Stimulated activated CD8-positive, alpha-beta memory T cell treated with anti-CD3 and anti-CD28 coated beads, Interleukin-2, amount 100 ng/mL, for 1 hour (primary cell): ENCODE data around the gene PHAF1.

ENCODE experiments used
- DNase-seq, 2 donors: peaks; one replicate each; pipeline ENCODE4 v3.0.0-alpha.2; 2020; ENCODE audit warnings: low read depth in 2 of 2

The PHAF1 gene

DNA sequence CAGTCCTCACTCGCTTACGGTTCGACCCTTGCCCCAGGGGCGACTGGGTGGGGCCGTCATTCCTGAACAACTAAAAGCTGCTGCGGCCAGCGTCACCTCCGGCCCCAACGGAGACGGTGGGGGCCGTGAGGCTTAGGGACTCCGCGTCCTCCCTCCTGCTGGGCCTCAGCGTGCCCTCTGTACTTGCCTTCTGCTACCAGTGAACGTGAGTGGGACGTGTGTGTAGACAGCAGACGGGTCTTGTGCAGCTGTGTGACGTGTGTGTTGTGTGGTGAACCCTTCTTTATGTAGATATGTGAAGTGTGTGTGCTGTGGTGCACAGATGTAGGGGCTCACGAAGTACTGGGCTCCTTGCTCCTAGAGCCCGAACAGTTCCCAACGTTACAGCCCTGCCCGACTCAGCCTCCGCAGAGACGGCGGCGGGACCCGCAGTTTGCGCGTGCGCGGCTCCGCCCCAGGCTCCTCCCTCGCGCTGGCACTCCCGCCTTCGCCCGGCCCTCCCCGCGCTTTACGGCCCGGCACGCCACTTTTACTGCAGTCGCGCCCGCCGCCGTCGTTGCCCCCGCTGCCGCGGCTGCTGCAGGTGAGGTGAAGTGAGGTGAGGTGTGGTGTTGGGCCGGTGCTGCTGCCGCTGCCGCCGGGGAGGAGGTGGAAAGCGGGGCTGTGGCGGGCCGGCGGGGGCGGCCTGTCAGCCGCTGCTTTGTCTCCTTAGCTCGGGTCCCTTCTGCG, at the start of gene PHAF1:
Gene PHAF1 (plus strand): TSS at position 535 of the 729 bp plus-strand sequence. CDS start 235 bp downstream, outside the sequence.
- DNase-seq = peak; percentile 94

DNA sequence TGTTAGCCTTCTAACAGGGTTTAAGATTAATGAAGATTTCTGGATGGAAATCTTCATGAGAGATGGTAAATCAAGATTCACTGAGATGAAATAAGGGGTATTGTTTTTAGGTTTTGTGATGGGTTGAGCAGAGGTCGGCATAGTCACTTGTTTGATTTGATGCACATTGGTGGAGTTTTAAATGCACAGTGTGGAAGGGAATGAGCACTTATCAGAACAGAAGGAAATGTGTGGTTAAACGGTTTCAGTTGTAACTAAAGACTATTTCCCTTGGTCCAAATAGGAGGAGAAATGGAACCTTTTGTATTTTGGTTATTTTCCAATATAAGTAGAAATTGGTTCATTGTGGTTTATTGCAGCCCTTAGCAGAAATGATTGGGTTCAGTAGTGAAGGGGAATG, 46.7 kb upstream of the PHAF1 start:
- DNase-seq = no peak

DNA sequence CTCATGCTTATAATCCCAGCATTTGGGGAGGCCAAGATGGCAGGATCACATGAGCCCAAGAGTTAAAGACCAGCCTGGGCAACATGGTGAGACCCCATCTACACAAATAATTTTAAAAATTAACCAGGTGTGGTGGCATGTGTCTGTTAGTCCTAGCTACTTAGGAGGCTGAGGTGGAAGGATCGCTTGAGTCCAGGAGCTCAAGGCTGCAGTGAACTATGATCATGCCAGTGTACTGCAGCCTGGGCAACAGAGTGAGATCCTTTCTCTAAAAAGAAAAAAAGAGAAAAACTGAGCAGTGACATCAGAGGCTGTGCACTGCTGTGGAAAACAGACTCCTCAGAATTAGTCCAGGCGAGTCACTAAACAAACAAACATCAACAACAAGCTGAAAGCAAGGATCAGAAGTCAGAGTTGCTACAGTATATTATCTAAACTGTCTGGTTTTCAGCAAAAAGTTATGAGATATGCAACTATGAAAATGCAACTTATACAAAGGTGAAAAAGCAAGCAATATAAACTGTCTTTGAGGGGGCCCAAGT, 41.5 kb upstream of the PHAF1 start:
- DNase-seq = no peak

DNA sequence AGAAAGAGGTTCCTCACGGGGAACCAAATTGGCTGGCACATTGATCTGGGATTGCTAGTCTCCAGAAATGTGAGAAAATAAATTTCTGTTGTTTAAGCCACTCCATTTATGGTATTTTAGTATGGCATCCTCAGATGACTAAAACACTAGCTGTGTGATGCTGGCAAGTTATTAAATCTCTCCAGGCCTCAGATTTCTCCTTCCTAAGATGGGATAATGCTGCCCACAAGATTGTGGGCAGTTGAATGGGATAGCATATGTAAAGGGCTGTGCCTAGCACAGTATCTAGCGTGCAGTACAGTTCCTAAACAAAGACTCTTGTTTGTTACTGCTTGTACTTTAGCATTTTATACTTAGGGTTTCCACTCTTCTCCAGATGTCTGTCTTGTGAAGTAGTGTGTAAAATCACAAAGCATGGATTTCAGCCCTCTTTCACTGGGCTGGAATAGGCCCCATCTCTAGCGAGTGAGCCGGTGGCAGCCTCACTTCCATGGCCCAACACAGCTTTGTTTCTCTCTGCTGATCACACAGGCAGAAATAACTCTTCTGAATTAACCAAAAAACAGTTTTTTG, 38.2 kb upstream of the PHAF1 start:
- no peak for DNase-seq

DNA sequence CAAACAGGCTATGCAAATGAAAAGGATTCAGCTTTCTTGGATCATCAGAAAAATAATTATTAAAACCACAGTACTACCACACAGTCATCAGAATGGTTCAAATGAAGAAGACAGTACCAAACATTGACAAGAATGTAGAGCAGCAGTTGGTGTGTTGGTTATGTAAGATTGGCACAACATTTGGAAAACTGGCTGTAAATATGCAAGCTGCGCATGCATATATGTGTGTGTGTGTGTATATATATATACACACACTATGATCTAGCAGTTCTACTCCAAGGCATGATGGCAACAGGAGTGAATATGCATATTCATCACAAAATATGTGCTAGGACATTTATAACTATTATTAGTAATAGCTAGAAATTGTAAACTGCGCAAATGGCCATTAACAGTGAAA, 34.4 kb upstream of the PHAF1 start:
- DNase-seq = no peak

DNA sequence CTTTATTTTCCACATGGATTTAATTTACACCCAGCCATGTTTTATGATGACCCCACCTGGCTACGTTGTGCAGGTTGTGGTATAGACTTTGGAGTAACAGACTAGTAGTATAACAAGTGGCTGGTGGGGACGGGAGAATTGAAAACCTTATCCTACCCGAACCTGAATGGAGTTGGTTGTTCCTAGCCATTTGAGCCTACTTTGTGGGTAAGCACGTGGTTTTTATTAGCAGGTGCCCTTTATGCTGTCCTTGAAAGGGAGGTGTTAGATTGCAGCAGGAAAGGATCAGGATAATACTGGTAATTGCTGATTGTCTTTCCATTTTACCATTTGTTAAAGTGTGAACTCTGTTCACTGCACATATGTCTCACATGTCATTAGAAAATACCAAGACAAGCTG, 31.9 kb upstream of the PHAF1 start:
- no peak for DNase-seq

DNA sequence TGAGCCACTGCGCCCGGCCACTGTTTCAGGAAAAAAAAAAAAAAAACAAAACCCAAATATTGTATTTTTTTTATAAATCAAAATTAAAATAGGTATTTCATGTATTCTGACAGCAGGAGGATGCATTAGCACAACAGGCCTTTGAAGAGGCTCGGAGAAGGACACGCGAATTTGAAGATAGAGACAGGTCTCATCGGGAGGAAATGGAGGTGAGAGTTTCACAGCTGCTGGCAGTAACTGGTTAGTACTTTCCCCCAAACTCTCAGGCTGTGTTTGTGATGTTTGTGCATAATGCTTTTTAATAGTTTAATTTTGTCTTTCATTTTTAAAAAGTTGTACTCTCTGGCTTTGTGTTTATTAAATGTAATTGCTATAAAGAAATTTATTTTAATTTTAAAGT, 27.6 kb upstream of the PHAF1 start:
- no peak for DNase-seq

DNA sequence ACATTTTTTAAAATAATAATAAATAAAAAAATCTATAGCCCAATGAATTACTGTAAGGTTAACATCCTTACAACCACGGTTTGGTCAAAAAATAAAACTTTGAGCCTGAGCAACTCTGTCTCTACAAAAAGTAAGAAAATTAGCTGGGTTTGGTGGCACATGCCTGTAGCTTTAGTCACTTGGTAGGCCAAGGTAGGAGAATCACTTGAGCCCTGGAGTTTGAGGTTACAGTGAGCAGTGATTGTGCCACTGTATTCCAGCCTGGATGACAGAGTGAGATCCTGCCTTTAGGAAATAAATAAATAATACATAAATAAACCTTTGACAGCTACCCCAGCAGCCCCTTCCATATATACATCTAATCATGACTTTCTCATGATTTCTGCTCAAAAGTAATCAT, 26.9 kb upstream of the PHAF1 start:
- no peak for DNase-seq

DNA sequence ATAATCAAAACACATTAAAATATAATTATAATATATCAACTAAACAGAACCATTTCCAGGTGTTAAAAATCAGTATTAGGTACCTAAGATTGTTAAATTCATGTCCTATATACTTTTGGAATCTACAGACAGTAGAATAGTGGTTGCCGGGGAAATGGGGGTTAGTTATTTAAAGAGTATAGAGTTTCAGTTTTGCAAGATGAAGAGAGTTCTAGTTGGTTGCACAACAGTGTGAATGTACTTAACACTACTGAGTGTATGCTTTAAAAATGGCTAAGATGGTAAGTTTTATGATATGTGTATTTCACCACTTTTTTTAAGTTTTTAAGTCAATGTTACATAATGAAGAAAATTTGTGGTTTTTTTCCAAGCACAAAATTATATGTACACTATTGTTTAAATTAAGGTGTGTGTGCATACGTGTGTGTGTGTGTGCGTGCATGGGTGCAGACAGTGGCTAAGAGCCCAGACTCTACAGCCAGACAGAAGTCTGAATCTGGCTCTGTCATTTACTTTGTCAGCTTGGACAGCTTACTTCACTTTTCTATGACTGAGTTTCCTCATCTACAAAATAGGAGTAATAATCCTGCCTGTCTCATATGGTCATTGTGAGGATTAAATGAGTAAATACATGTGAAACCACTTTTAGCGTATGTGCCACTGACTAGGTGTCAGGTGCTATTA, 25.3 kb upstream of the PHAF1 start:
- no peak for DNase-seq

DNA sequence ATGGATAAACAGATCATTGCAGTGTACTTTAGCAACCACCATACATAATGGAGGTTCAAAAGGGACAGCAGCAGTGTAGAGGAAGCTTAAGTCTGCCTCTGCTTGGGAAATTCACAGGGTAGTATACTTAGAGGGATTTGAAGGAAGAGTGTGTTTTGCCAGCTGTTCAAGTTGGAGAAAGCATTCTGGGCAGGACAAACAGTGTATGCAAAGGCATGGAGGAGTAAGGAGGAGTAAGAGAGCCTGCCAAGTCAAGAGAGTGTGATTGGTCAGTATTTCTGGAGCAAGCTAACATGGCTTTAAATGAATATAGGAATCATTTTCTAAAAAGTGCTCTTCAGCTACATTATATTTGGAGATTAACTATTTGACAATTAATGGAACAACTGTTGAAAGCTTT, 22.9 kb upstream of the PHAF1 start:
- DNase-seq = no peak

DNA sequence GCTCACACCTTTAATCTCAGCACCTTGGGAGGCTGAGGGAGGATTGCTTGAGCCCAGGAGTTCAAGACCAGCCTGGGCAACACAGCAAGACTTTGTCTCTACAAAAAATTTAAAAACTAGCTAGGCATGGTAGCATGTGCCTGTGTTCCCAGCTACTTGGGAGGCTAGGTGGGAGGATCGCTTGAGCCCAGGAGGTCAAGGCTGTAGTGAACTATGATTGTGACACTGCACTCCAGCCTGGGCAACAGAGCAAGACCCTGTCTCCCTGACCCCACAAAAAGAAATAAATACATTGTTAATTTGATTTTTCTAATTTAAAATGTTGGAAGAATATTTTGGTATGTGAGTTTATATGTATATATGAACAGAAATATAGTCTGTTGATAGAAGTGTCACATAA, 22.4 kb upstream of the PHAF1 start:
- no peak for DNase-seq

DNA sequence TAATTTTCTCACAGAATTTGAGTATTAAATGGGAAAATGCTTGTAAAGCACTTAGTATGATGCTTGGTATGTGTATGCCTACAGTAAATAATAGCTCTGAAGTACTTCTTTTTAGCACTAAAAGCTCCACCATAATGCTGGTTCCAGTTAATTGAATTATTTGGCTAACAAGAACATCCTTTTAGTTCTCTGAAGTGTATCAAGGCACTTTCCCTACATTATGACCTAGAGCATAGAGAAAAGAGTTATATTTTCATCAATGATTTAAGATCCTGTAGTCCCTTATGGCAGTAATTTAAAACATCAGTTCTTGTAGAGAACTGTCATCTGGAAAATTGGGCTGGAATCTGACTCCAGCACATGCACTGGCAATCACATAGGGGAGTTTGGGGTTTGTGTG, 21.9 kb upstream of the PHAF1 start:
- DNase-seq = no peak

DNA sequence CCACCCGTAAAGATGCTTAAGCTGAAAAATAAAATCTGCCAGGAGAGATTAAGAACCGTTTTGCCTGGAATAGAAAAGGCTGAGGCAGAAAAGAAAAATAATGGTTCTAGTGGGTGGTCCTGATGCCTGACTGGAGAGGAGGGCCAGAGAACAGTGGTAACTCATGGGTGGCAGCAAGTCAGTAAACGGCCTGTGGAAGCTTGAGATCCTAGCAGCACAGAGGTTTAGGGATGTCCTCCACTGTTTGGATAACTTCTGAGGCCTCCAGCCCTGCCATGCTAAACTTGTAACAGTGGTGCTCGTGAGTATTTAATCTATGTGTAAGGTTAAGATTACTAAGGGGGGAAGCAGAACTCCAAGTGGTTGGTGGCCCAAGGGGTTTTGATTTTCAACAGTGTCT, 21.2 kb upstream of the PHAF1 start:
- no peak for DNase-seq

DNA sequence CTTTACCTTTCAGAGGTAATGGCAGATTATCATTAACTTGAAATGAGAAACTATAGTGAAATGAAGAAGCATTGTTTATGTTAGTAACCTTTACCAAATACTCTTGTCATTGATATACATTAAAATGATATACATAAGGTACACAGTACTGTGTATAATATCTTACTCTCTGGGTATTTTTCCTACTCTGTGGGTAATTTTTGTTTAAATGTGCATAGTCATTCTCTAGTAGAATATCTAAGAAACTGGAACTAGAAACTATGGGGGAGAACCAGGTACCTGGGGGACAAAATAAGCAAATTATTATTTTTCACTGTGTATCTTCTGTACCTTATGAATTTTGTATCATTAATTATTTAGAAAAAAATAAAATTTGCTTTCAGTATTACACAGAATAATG, 20.6 kb upstream of the PHAF1 start:
- DNase-seq = no peak

DNA sequence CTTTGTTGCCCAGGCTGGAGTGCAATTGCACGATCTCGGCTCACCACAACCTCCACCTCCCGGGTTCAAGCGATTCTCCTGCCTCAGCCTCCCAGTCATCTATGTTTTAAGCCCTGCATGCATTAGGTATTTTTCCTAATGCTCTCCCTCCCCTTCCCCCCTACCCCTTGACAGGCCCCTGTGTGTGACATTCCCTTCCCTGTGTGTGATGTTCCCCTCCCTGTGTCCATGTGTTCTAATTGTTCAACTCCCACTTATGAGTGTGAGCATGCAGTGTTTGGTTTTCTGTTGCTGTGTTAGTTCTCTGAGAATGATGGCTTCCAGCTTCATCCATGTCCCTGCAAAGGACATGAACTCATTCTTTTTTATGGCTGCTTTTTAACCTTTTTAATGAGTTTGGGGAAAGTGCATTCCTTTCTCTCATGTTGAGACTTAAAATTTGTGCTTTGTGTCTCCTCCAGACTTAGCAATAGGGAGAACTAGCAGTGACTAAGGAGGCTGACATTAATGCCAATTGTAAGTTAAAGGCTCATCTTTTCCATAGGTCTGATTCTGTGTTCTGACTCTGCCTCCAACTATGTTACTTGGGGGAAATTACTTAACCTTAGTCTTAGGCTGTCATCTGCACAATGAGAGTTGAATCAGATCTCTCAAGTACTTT, 17.7 kb upstream of the PHAF1 start:
- DNase-seq = no peak

DNA sequence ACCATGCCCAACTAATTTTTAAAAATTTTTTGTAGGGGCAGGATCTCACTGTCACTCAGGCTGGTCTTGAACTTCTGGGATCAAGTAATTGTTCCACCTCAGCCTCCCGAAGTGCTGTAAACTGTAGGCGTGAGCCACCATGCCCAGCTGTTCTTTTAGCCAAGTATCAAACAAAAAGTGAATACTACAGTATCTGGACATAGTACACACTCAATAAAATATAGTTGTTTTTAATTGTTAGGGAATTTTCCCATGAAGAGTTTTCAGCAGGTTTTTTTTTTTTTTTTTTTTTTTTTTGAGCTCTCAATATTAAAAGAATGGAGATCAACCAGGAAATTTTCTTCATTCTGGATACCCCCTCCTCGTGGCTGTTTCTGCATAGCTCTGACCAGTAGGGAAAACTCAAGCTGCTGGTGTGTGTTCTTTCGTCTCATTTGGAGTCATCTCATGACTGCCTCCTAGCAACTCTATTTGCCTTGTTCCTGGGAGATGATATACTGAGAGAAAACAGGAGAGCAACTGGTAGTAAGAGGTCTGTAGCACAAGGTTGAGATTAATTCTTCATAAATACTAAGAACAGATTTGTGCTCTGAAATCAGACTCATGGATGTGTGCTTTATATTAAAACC, 16.5 kb upstream of the PHAF1 start:
- no peak for DNase-seq

DNA sequence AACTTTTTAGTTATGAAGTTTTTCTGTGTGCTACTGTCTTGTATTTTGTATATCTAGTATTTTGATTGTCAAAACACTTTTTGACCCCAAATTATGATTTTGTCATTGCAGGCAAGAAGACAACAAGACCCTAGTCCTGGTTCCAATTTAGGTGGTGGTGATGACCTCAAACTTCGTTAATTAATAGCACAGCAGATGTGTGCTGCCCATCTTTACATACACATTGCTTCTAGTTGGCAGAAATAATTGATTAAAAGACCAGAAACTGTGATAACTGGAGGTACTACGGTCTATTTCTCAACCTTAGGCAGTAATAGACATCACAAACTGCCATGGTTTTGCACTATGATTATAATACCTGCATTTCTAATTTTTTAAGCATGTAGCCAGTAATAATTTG, 11.1 kb upstream of the PHAF1 start:
- DNase-seq = no peak

DNA sequence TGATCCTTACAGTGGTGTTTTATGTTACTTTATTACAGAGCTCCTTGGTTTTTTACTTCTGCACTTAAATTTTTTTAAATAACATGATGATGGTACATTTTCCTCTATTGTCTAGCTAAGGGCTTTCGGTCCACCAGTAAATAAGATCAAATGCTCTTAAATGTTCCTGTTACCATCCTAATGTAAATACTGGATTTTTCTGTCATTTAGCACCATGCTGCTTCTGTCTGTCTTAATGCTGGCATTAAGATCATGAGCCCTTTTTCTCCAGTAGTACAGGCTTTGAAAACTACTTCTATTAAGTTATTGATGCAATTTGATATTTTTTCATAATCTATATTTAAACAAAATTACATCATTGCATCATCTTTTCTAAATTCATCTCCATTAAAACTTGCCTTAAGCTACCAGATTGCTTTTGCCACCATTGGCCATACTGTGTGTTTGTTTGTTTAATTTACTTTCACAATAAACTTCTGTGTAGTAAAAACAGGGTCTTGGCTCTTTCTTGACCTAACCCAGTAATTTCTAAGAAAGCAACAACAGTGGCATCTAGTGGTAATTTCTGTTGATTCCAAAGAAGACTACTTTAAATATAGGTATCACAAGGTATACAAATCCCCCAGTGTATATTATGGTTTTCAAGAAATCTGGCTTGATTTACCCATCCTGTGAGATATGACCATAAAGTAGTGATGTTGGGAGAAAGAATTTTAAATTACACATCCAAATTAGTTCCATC, 9.0 kb upstream of the PHAF1 start:
- DNase-seq = no peak

DNA sequence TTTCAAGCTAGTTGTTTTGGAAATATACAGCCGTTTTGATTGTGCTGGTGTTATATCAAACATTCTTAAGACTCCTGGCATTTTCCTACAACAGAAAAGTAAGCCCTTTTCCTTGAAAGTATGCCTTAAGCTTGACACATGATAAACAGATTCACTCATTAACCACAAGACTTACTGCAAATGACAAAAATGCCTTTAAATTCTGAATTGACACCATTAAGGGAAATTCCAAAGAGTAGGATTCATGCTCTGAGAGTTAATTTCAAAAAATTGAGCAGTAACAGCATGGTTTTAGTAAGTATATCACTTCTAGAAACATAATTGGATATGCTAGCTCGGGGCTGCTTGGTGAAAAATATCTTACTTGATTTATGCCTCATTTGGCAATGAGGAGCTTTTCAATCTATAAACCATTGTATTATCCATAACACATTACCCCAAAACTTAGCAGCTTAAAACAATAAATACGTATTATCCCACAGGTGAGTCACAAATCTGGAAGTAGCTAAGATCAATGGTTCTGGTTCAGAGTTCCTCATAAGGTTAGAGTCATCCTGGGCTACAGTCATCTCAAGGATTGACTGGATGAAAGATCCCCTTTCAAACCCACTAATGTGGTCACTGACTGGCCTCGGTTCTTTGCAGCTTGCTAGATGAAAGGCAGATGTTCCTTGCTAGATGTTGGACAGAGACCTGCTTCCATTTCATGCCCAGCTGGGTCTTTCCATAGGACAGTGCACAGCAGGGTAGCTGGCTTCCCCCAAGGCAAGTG, 8.2 kb upstream of the PHAF1 start:
- no peak for DNase-seq

DNA sequence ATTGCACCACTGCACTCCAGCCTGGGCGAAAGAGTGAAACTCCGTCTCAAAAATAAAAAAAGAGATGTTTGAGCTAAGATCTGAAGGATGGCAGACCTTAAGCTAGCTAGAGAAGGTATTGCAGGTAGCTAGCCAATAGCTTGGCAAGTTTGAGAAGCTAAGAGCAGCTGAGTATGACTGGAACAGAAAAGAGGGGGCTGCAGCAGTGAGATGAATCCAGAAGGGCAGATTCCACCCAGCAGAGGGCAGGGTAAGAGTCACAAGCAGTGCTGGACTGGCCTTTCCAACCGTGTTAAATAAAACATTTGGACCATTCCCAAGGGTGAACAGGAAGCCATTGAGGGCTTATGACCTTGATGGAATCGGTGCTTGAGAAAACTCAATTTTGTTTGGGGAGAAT, 5.7 kb upstream of the PHAF1 start:
- no peak for DNase-seq

DNA sequence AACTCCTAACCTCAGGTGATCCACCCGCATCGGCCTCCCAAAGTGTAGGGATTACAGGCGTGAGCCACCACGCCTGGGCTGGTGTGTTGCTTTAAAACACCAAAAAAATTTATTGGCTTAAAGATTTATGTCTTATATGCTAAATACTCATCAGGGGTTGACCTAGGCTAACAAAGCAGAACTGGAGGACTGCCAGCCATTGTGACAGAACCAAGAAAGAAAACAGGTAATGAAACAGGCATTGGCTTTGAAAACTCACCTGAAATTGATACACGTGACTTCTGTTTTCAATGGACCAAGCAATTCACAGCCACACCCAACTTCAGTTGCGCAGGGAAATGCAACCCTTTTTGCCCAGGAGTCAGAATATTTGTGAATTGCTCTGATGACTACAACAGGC, 4.9 kb upstream of the PHAF1 start:
- DNase-seq = no peak
